HuH-7.5 (cell line): Measurements from ENCODE around the gene SPACA1.
"Not testable (repeated sequence)": the region's sequence is repeated elsewhere in the genome, so short reads cannot be mapped to it uniquely, and the experiment has no call there.

ENCODE experiments used
- DNase-seq: peaks from one replicate; pipeline ENCODE4 v3.0.0; 2011; ENCODE audit warnings: low spot score

Gene SPACA1

GRCh38 chr6:88047510-88048150 lies at the start of gene SPACA1:
SPACA1 (plus strand) TSS chr6:88047841; CDS start chr6:88047906, 65 bp downstream.
- no peak for DNase-seq

GRCh38 chr6:88000713-88001112 lies 46.9 kb upstream of the SPACA1 start:
- no peak for DNase-seq

- not testable (repeated sequence) for DNase-seq
Measured at GRCh38 chr6:88001279-88001678, 46.4 kb upstream of the SPACA1 start.

GRCh38 chr6:88004707-88005106 lies 42.9 kb upstream of the SPACA1 start:
- DNase-seq = no peak

GRCh38 chr6:88006557-88006956 lies 41.1 kb upstream of the SPACA1 start:
- no peak for DNase-seq

GRCh38 chr6:88008411-88008810 lies 39.2 kb upstream of the SPACA1 start:
- DNase-seq = no peak

GRCh38 chr6:88008831-88009231 lies 38.8 kb upstream of the SPACA1 start:
- no peak for DNase-seq

GRCh38 chr6:88013015-88013414 lies 34.6 kb upstream of the SPACA1 start:
- no peak for DNase-seq

- DNase-seq = no peak
Measured at GRCh38 chr6:88013554-88013953, 34.1 kb upstream of the SPACA1 start.

- DNase-seq = no peak
Measured at GRCh38 chr6:88020439-88020838, 27.2 kb upstream of the SPACA1 start.

GRCh38 chr6:88024696-88025095 lies 22.9 kb upstream of the SPACA1 start:
- no peak for DNase-seq

- no peak for DNase-seq
Measured at GRCh38 chr6:88031550-88031949, 16.1 kb upstream of the SPACA1 start.

GRCh38 chr6:88044530-88044929 lies 3.1 kb upstream of the SPACA1 start:
- DNase-seq = no peak

GRCh38 chr6:88045521-88046136 lies 2.0 kb upstream of the SPACA1 start:
- no peak for DNase-seq

GRCh38 chr6:88048578-88048977 lies 937 bp downstream of the SPACA1 start:
- no peak for DNase-seq

GRCh38 chr6:88050140-88050818 lies 2.6 kb downstream of the SPACA1 start:
- DNase-seq = no peak

GRCh38 chr6:88059191-88059590 lies 11.6 kb downstream of the SPACA1 start:
- no peak for DNase-seq

GRCh38 chr6:88062376-88062775 lies 14.7 kb downstream of the SPACA1 start:
- DNase-seq = no peak

GRCh38 chr6:88072462-88072861 lies 24.8 kb downstream of the SPACA1 start:
- DNase-seq = no peak

GRCh38 chr6:88074791-88075190 lies 27.1 kb downstream of the SPACA1 start:
- DNase-seq = no peak

GRCh38 chr6:88077305-88077704 lies 29.7 kb downstream of the SPACA1 start:
- no peak for DNase-seq

GRCh38 chr6:88086792-88087191 lies 39.2 kb downstream of the SPACA1 start:
- no peak for DNase-seq

- DNase-seq = no peak
Measured at GRCh38 chr6:88089708-88090107, 42.1 kb downstream of the SPACA1 start.
